ENCODE results near the gene UBXN1. TPM values are rescaled to one million over a fixed set of nuclear protein-coding genes. Genes with fewer than 3 reads are reported as not detected.
"Not testable (repeated sequence)": the region's sequence is repeated elsewhere in the genome, so short reads cannot be mapped to it uniquely, and the experiment has no call there.

The UBXN1 gene
- total RNA-seq, 1 donor from 2014 or later: 134 TPM

DNA sequence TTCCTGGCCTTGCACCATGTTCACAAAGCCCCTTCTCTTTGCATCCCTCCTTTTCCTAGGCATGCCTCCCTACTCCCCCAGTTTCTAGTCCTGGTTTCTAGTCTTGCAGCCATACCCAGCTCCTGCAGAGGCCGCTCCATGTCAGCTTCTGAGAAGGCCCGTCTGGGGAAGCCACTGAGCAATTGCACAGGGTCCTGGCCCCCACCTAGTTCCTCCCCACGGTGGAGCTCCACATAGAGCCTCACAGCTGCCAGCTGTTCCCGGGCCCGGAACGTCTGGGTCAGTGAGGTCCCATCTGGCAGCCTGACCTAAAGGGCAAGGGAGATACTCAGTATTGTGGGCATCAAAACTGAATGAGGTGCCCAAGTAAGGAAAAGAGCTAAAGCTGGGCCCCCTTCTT lies 2.2 kb downstream of the UBXN1 start:
- no peak for DNase-seq (ENCODE audit: extremely low read depth, low read depth, low spot score)

- DNase-seq (ENCODE audit: extremely low read depth, low read depth, low spot score): not testable (repeated sequence)
Observed at GRCh38 chr11:62675415-62675814, 3.5 kb downstream of the UBXN1 start.

DNA sequence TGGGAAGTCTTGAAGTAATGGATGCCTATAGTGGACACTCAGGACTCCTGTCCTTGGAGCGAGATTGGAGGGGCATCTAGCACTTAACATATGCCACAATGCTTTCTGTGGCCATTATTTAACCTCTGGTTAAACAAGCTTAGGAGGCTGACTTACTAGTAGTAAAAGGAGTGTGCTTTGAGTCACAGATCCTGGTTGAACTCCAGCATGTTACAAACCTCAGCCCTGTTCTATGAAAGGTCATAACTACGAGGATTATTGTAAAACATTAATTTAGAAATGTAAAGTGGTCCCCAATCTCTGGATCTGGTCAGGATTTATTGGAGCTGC lies 5.7 kb downstream of the UBXN1 start:
- no peak for DNase-seq (ENCODE audit: extremely low read depth, low read depth, low spot score)

- no peak for DNase-seq (ENCODE audit: extremely low read depth, low read depth, low spot score)
Observed at GRCh38 chr11:62671608-62672389, 7.1 kb downstream of the UBXN1 start, which contains the start of the genes LBHD1 and UQCC3. LBHD1 (minus strand) TSS chr11:62672267; CDS start chr11:62670031, 2,236 bp downstream. UQCC3 (plus strand) TSS chr11:62671673; CDS start chr11:62671746, 73 bp downstream.

- DNase-seq (ENCODE audit: extremely low read depth, low read depth, low spot score): no peak
Observed at GRCh38 chr11:62671236-62671607, 7.7 kb downstream of the UBXN1 start.

- no peak for DNase-seq (ENCODE audit: extremely low read depth, low read depth, low spot score)
Observed at GRCh38 chr11:62669420-62670161, 9.3 kb downstream of the UBXN1 start.

DNA sequence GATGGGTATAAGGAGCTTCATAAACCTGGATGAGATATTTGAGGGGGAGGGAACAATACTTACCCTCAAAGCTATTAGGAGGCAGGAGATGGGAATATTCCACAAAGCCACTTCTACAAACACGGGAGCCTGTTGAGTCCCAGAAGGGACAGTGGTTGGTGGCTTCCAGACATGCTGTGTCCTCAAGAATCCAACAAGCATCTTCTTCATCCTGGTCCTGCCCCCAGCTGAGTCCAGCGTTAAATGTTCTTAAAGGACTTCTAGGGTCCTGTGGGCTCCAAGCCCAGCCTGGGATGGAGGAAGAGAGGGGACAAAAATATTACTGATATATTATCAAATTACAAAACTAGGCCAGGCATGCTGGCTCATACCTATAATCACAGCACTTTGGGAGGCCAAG lies 11.4 kb downstream of the UBXN1 start:
- DNase-seq (ENCODE audit: extremely low read depth, low read depth, low spot score): no peak

- no peak for DNase-seq (ENCODE audit: extremely low read depth, low read depth, low spot score)
Observed at GRCh38 chr11:62666259-62666926, 12.5 kb downstream of the UBXN1 start.

DNA sequence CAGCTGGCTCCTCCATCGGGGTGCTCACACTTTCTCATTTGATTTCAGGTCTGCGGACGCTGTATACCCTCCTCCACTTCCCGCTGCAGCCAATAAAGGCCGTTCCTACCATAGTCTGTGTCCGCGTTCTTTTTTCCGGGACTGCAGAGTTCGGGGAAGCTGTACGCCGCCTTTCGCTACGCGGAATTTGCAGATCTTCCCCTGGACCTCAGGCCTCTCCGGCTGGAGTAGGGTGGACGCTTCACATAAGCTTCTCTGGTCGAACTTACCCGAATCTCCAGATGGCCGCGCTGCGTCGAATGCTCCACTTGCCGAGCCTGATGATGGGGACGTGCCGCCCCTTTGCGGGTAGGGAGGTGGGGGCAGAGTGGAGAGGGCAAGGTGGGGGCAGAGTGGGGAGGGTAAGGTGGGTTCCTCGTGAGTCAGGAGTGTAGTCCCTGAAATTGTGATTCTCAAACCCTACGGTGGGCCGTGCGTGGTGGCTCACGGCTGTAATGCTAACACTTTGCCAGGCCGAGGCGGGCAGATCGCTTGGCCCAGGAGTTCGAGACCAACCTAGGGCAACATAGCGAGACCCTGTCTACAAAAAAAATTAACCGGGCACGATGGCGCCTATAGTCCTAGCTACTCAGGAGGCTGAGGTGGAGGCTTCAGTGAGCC lies 13.1 kb downstream of the UBXN1 start:
- no peak for DNase-seq (ENCODE audit: extremely low read depth, low read depth, low spot score)

DNA sequence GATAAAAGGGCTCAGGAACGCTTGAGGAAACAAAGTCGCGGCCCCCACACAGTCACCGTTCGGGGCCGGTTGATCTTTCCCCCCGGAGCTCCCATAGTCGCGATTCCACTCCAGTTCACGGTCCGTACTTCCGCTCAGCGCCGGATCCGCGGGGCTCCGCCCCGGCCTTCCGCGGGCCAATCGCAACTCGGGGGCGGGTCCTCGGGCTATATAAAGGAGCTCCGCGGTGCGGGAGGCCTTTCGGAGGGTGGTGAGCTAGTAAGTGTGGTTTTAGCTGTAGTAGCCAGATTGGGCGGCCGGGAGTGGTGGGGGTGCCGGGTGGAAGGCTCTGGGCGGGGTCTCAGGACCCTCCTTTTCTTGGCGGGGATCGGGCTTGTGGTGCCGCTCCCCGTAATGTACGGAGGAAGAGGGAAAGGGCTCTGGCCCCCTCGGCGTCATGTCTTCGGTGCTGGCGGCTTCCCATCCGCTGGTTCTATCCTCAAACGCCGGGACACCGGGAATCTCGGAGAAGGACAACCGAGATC lies 13.7 kb downstream of the UBXN1 start, which contains the start of the genes C11orf98 and CSKMT:
TSS of gene C11orf98 (minus strand) at position 136 of the 524 bp plus-strand sequence. CDS start at position 95, 41 bp downstream.
TSS of gene CSKMT (plus strand) at position 238 of the 524 bp plus-strand sequence. CDS start 568 bp downstream, outside the sequence.
- no peak for DNase-seq (ENCODE audit: extremely low read depth, low read depth, low spot score)

- no peak for DNase-seq (ENCODE audit: extremely low read depth, low read depth, low spot score)
Observed at GRCh38 chr11:62664405-62665074, 14.3 kb downstream of the UBXN1 start.

DNA sequence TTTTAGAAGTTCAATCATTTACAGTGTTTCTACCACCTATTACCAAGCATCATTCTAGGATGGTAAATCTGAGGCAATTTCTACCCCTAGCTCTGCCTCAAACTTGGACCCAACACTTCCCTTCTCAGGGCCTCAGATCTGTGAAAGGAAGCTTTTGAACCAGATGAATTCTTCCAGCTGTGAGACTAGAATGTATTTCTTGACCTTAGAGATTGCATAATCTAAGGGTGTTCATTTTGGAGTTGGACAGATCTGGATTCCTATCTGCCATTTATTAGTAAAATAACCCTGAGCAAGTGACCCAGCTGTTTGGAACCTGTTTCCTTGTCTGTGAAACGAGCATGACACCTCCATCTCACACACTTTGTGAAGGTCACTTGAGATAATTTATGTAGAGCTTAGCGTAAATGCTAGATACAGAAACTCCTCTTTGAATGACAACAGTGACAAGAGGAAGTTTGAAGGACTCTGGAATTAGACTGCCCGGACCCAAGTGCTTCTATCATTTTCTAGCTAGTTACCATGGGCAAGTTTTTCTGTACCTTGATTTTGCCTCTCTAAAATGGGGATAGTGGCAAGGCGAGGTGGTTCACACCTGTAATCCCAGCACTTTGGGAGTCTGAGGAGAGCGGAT lies 22.0 kb downstream of the UBXN1 start:
- no peak for DNase-seq (ENCODE audit: extremely low read depth, low read depth, low spot score)

GRCh38 chr11:62654297-62654696 lies 24.6 kb downstream of the UBXN1 start:
- DNase-seq (ENCODE audit: extremely low read depth, low read depth, low spot score): no peak

DNA sequence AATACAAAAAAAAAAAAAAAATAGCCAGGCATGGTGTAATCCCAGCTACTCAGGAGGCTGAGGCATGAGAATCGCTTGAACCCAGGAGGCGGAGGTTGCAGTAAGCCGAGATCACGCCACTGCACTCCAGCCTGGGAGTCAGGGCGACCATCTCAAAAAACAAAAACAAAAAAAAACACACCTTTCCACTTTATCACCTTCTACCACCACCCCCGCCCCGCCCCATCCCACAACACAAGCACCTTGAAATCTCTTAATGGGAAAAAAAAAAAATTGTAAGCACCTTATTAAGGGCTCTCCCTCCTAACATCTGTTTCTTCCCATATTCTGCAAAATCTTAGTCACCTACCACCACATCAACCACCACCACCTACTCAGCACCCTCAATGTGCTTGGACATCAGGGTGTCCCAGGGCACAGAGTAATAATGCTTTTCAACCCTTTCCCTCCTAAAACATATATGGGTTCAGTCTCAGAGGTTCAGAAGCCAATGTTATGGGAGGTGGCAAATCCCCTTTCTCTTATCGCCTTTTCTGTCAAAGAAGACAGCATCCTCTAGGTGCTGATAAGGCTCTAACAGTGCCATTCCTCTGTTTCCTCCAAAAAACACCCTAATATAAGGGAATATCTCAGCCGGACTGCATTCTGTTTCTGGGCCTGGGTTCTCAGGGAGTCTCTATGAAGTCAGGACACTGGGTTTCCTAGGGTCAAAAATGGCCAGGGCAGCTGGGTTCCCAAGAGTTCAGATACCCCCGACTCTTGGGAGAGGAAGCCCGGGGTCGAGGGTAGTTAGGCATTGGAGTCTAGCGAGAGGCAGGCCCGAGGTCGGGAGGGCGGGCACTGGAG lies 26.5 kb downstream of the UBXN1 start:
- no peak for DNase-seq (ENCODE audit: extremely low read depth, low read depth, low spot score)

DNA sequence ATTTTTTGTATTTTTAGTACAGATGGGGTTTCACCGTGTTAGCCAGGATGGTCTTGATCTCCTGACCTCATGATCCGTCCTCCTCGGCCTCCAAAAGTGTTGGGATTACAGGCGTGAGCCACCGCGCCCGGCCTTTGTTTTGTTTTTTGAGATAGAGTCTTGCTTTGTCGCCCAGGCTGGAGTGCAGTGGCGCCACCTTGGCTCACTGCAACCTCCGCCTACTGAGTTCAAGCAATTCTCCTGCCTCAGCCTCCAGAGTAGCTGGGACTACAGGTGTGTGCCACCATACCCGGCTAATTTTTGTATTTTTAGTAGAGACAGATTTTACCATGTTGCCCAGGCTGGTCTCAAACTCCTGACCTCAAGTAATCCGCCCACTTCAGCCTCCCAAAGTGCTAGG lies 28.6 kb downstream of the UBXN1 start:
- DNase-seq (ENCODE audit: extremely low read depth, low read depth, low spot score): not testable (repeated sequence)

GRCh38 chr11:62649486-62649885 lies 29.4 kb downstream of the UBXN1 start:
- no peak for DNase-seq (ENCODE audit: extremely low read depth, low read depth, low spot score)

GRCh38 chr11:62648967-62649364 lies 29.9 kb downstream of the UBXN1 start:
- DNase-seq (ENCODE audit: extremely low read depth, low read depth, low spot score): no peak

GRCh38 chr11:62648185-62648966 lies 30.5 kb downstream of the UBXN1 start:
- DNase-seq (ENCODE audit: extremely low read depth, low read depth, low spot score): no peak

Measured in glomerular endothelial cell (primary cell).